Prostate gland (tissue), 2 donors: ENCODE measurements around the gene OOSP3. TPM values are rescaled to one million over a fixed set of nuclear protein-coding genes. Genes with fewer than 3 reads are reported as not detected.
"Not testable (repeated sequence)": the region's sequence is repeated elsewhere in the genome, so short reads cannot be mapped to it uniquely, and the experiment has no call there.

Source experiments
- DNase-seq: peaks from one replicate; pipeline ENCODE4 v3.0.0-alpha.2; 2019; ENCODE audit warnings: low spot score
- H3K27ac ChIP-seq, 2 donors: fragments of 200-600 bp; sonication (generic); 2 replicates each; pipeline ENCODE4 v1.5.1; 2017 to 2019
- H3K27me3 ChIP-seq: fragments of 200-600 bp; sonication (generic); replicated peaks from 2 replicates; pipeline ENCODE4 v1.5.1; 2019; ENCODE audit not compliant: insufficient read depth
- H3K36me3 ChIP-seq, 2 donors: fragments of 200-600 bp; sonication (generic); 1 replicate in 1 of 2; 2 replicates in 1 of 2; pipeline versions ENCODE4 v1.5.1 to v1.8.1; 2017 to 2019
- H3K4me1 ChIP-seq: fragments of 200-600 bp; sonication (generic); replicated peaks from 2 replicates; pipeline ENCODE4 v1.5.1; 2019
- H3K4me3 ChIP-seq, 2 donors: fragments of 200-600 bp; sonication (generic); 2 replicates each; pipeline ENCODE4 v1.5.1; 2017 to 2019
- H3K9me3 ChIP-seq: fragments of 200-600 bp; sonication (generic); 2 replicates; pipeline ENCODE4 v1.5.1; 2017
- CTCF ChIP-seq, 4 experiments: fragments of 200-600 bp in 2 of 4; fragments of 450-650 bp in 2 of 4; sonication (generic) in 2 of 4; IDR thresholded peaks; 1 replicate in 3 of 4; 2 replicates in 1 of 4; pipeline ENCODE4 v1.5.1; 2016 to 2019; ENCODE audit warnings: antibody characterized with exemption in 4 of 4, mild to moderate bottlenecking in 2 of 4, moderate library complexity in 2 of 4
- POLR2A ChIP-seq: fragments of 450-650 bp; IDR thresholded peaks from one replicate; pipeline ENCODE4 v1.6.1; 2016; ENCODE audit warnings: antibody characterized with exemption, mild to moderate bottlenecking
- POLR2AphosphoS5 ChIP-seq: sonication (generic); formaldehyde crosslinking; IDR thresholded peaks from one replicate; pipeline ENCODE4 v1.6.1; 2017; ENCODE audit warnings: antibody characterized with exemption
- WGBS: methylation state at CpG from one replicate; pipeline ENCODE4 v1.1.5; 2018; 5-methylcytosine and 5-hydroxymethylcytosine counted together
- intact Hi-C: fragments of 100-400 bp; cut with DNase I; formaldehyde crosslinking; loops from one replicate; pipeline ENCODE4 v1.14.2; 2022
- total RNA-seq, 2 donors: library from RNA; depleted of rRNA; stranded (reverse); fragments of >200 nt; gene quantifications; one replicate each; pipeline ENCODE4 v1.1.0, GENCODE V29; 2016

OOSP3 gene
- total RNA-seq, 2 donors from 2014 or later, result not detected

GRCh38 chr11:59899532-59899931 is 20.9 kb downstream of the OOSP3 start:
- TF ChIP-seq POLR2A, result no peak
- no peak for TF ChIP-seq CTCF (IDR thresholded peaks at IDR 0.05)
- no peak for TF ChIP-seq POLR2AphosphoS5
- no peaks in the 10 kb centered on the region for H3K36me3 ChIP-seq
- no peaks in the 10 kb centered on the region for H3K27me3 ChIP-seq
- DNase-seq, result no peak
- 58% methylated on average over 11 of the region's 11 CpGs for WGBS
- H3K4me1 ChIP-seq, result no peaks in the 10 kb centered on the region
- no peak overlapping the region for H3K27ac ChIP-seq
- no peaks in the 10 kb centered on the region for H3K9me3 ChIP-seq
- H3K4me3 ChIP-seq, result no peak overlapping the region
- intact Hi-C loops, result no loop called here

- Histone ChIP-seq H3K27ac (no peak overlapping the region), H3K4me3 (no peak overlapping the region), H3K9me3 (no peaks in the 10 kb centered on the region), H3K36me3 (no peaks in the 10 kb centered on the region), H3K27me3 (no peaks in the 10 kb centered on the region), H3K4me1 (no peaks in the 10 kb centered on the region)
- DNase-seq, result no peak
- no peak for TF ChIP-seq CTCF (IDR thresholded peaks at IDR 0.05)
- no peak for TF ChIP-seq POLR2AphosphoS5
- no peak for TF ChIP-seq POLR2A
- intact Hi-C loops, result no loop called here
- 71% methylated on average over 6 of the region's 6 CpGs for WGBS
These were observed 22.0 kb downstream of the OOSP3 start for GRCh38 chr11:59900366-59901126.

GRCh38 chr11:59901306-59901705 is 22.7 kb downstream of the OOSP3 start:
- H3K4me3 ChIP-seq, result no peak overlapping the region
- TF ChIP-seq POLR2A, result no peak
- no peak for TF ChIP-seq POLR2AphosphoS5
- TF ChIP-seq CTCF (IDR thresholded peaks at IDR 0.05), result no peak
- H3K9me3 ChIP-seq, result no peaks in the 10 kb centered on the region
- no peaks in the 10 kb centered on the region for H3K4me1 ChIP-seq
- no peaks in the 10 kb centered on the region for H3K36me3 ChIP-seq
- no peaks in the 10 kb centered on the region for H3K27me3 ChIP-seq
- 13% methylated on average over 1 of the region's 1 CpG for WGBS
- no peak for DNase-seq
- H3K27ac ChIP-seq, result no peak overlapping the region
- intact Hi-C loops, result no loop called here

- H3K9me3 ChIP-seq, DNase-seq, H3K27ac ChIP-seq, H3K4me3 ChIP-seq, intact Hi-C loops, H3K36me3 ChIP-seq, H3K27me3 ChIP-seq, H3K4me1 ChIP-seq: not testable (repeated sequence)
- WGBS, result 90% methylated on average over 2 of the region's 2 CpGs
These were observed 25.0 kb downstream of the OOSP3 start for GRCh38 chr11:59903569-59903968.

- H3K36me3 ChIP-seq, result no peaks in the 10 kb centered on the region
- H3K27me3 ChIP-seq, result no peaks in the 10 kb centered on the region
- intact Hi-C loops, result loop anchor here (10.0 kb wide), 1 partner anchor 64 kb away; no protein-coding TSS in a partner anchor
- H3K4me3 ChIP-seq, result no peak overlapping the region
- H3K4me1 ChIP-seq, result no peaks in the 10 kb centered on the region
- no peak for TF ChIP-seq CTCF (IDR thresholded peaks at IDR 0.05)
- no peak for TF ChIP-seq POLR2A
- no peak for TF ChIP-seq POLR2AphosphoS5
- no peaks in the 10 kb centered on the region for H3K9me3 ChIP-seq
- no peak overlapping the region for H3K27ac ChIP-seq
- 81% methylated on average over 2 of the region's 2 CpGs for WGBS
- DNase-seq, result no peak
These were observed 39.9 kb downstream of the OOSP3 start for GRCh38 chr11:59918480-59918879.
